AG09309 (cell line): ENCODE measurements around the gene MRPL9.

Source experiments
- DNase-seq: peaks from one replicate; pipeline ENCODE4 v3.0.0-alpha.2; 2010; ENCODE audit warnings: low read depth
- H3K4me3 ChIP-seq: 2 replicates; pipeline ENCODE4 v1.5.1; 2011; ENCODE audit warnings: mild to moderate bottlenecking, low read depth, low read length, moderate library complexity; ENCODE audit not compliant: control insufficient read depth
- CTCF ChIP-seq: IDR thresholded peaks from 2 replicates; pipeline ENCODE4 v1.5.1; 2011; ENCODE audit warnings: mild to moderate bottlenecking, low read depth, low read length, inconsistent platforms; ENCODE audit not compliant: insufficient read depth, control insufficient read depth; ENCODE audit errors: missing control alignments

The MRPL9 gene

GRCh38 chr1:151806170-151806569 is 42.9 kb upstream of the MRPL9 start:
- DNase-seq = no peak
- no peak overlapping the region for H3K4me3 ChIP-seq
- no peak for TF ChIP-seq CTCF

- DNase-seq = no peak
- TF ChIP-seq CTCF = no peak
- H3K4me3 ChIP-seq = no peak within 1 kb of the TSS
Measured at GRCh38 chr1:151805066-151805820, 41.9 kb upstream of the MRPL9 start, which contains the start of gene LINGO4. Gene LINGO4, minus strand, starts transcription at chr1:151805419. Its CDS starts 2,715 bp downstream, at chr1:151802704.

GRCh38 chr1:151803915-151804314 is 40.6 kb upstream of the MRPL9 start:
- H3K4me3 ChIP-seq = no peak overlapping the region
- DNase-seq = no peak
- no peak for TF ChIP-seq CTCF

- TF ChIP-seq CTCF = no peak
- DNase-seq = no peak
- no peak overlapping the region for H3K4me3 ChIP-seq
Measured at GRCh38 chr1:151803164-151803563, 39.9 kb upstream of the MRPL9 start.

GRCh38 chr1:151802372-151802771 is 39.1 kb upstream of the MRPL9 start:
- no peak overlapping the region for H3K4me3 ChIP-seq
- TF ChIP-seq CTCF = no peak
- DNase-seq = no peak

GRCh38 chr1:151801846-151802245 is 38.5 kb upstream of the MRPL9 start:
- DNase-seq = no peak
- TF ChIP-seq CTCF = no peak
- H3K4me3 ChIP-seq = no peak overlapping the region
